HG03469 (cell line): ENCODE data around the gene PLCH1.

Experiments
- ATAC-seq: cut with Tn5 transposase; IDR thresholded peaks from one replicate; pipeline ENCODE4 v1.9.1; 2021; ENCODE audit warnings: mild to moderate bottlenecking, moderate library complexity, moderate number of reproducible peaks; ENCODE audit not compliant: unreplicated experiment

PLCH1 gene

DNA sequence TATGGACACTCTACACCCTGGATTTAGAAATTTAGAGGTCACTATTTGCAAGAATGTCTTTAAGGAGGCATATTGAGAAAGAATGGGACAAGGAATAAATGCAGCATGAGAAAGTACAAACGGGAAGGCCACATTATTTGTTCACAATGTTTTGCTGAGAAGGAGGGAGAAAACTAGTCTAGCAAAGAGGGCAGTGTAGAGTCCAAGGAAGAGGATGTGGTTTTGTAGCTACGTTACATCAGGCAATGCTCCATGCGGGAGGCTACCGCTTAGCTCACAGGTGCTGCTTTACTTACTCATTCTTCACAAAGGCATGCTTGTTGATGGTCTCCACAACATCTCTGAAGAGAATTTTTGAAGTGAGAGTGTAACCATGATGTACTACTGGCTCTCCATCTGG is 191.1 kb downstream of the PLCH1 start:
- ATAC-seq, result no peak

GRCh38 chr3:155553326-155553725 is 191.5 kb downstream of the PLCH1 start:
- no peak for ATAC-seq

GRCh38 chr3:155550391-155550790 is 194.5 kb downstream of the PLCH1 start:
- no peak for ATAC-seq

GRCh38 chr3:155549087-155549486 is 195.8 kb downstream of the PLCH1 start:
- ATAC-seq, result peak; percentile 94

DNA sequence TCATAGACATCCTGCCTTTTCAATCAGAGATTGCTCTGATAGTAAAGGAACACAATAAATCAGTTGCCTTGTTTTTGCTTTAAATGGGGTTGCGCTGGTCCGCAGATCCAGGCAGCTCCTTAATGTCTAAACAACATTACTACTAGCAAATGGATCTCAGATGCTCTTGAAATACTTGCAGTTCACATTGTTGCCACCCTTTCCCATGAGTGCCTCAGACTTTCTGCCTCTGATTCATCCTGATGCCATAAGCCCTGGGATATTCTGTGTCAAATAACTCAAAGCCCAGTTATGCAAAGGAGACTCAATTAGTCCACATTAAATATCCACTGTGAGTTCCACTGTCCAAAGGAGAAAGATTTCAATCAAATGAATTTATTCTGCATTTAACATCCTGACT is 196.7 kb downstream of the PLCH1 start:
- no peak for ATAC-seq

- no peak for ATAC-seq
These were observed 209.8 kb downstream of the PLCH1 start for GRCh38 chr3:155535098-155535497.

- no peak for ATAC-seq
These were observed 216.3 kb downstream of the PLCH1 start for GRCh38 chr3:155528579-155528978.

GRCh38 chr3:155525324-155525833 is 219.5 kb downstream of the PLCH1 start:
- no peak for ATAC-seq

DNA sequence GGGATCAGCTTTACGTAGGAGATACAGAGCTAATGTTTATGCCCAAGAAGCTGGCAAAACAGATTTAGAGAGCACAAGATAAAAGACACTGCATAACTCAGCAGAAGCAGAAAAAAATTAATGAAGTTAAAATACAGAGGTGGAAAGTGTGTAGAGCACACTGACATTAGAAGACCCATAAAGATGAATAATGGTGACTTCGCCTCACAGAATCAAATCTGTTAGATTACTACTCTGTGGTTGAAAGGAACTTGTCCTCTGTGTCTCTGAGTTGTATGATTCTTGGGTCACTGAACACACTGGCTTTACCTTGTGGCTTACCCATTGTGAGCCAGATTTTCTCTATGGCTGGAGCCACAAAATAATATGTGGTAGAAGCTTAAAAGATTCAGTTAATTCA is 224.4 kb downstream of the PLCH1 start:
- no peak for ATAC-seq

- ATAC-seq, result no peak
These were observed 225.8 kb downstream of the PLCH1 start for GRCh38 chr3:155519078-155519477.

DNA sequence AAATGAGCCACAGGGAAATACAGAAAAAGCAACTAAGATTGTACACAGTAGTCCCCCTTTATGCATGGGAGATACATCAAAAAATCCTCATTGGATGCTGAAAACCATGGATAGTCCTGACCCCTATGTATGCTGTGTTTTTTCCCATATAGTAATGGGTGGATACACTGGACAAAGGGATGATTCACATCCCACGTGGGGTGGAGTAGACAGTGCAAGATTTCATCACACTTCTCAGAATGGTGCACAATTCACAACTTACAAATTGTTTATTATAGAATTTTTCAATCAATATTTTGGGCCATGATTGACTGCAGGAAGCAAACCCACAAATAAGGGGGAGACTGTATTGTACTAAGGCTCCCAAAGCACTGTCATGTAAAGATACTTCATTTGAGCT is 227.0 kb downstream of the PLCH1 start:
- ATAC-seq, result no peak

DNA sequence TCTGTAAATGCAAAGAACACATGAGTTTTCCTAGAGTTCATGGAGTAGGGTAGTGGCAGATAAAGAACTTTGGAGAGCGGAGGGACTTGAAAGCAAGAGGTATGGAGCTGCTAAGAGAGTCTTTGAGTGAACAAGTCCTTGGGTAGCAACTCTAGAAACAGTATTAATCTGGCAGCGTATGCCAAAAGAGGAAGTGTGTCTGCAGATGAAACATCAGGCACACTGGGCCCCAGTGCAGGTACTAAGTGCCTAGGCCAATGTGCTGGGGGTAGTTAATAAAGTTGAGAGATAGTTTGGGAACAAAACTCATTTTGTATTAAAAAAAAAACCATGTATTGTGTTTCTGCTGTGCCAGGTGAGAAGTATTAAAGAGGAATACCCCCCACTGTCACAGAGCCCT is 228.4 kb downstream of the PLCH1 start:
- ATAC-seq, result no peak

GRCh38 chr3:155512867-155513261 is 232.0 kb downstream of the PLCH1 start:
- ATAC-seq, result no peak

DNA sequence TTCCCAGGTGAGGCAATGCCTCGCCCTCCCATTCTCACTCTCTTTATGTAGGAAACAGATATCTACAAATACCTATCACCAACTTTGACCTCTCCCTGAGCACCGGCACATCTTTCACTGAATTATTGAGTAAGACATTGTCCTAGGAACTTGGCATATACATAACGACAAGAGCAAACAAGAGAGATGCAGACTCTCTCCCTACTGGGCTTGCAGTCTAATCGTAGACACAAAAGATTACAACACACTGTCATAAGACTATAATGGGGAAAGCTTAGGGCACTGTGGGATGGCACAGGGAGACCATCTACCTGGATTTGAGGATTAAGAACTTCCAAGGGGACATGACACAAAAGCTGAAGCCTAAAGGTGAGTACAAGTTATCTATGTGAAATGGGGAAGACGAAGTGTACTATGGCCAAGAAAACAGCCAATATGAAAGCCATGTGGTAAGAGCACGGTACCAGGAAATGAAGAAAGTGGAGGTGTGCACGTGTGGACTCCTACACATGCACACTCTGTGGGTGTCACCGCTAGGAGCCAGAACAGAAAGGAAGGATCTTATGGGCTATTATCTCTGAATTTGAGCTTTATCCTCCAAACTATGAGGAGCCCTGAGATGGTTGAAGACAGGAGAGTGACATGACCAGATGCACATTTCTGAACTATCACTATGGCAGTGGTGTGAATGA is 232.6 kb downstream of the PLCH1 start:
- ATAC-seq, result no peak

DNA sequence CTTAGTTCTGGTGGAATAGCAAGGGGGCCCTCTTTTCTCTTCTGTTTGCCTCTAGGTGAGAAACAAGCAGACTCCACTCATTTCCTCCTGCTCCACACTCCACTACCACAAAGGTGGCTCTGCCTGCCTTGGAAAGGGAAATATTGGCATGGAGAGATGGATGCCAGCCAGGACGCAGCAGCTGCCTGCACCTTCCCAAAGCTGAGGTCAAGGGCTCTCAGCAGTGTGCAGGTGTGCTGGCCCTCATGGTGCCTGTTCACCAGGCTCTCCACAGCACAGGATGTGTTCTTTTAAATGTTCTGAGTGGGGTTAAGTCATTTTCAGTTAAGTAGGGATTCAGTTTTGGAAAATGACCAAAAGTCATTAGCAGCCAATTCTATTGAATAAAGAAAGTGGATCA is 240.2 kb downstream of the PLCH1 start:
- ATAC-seq, result no peak

GRCh38 chr3:155502630-155503029 is 242.2 kb downstream of the PLCH1 start:
- ATAC-seq, result no peak

DNA sequence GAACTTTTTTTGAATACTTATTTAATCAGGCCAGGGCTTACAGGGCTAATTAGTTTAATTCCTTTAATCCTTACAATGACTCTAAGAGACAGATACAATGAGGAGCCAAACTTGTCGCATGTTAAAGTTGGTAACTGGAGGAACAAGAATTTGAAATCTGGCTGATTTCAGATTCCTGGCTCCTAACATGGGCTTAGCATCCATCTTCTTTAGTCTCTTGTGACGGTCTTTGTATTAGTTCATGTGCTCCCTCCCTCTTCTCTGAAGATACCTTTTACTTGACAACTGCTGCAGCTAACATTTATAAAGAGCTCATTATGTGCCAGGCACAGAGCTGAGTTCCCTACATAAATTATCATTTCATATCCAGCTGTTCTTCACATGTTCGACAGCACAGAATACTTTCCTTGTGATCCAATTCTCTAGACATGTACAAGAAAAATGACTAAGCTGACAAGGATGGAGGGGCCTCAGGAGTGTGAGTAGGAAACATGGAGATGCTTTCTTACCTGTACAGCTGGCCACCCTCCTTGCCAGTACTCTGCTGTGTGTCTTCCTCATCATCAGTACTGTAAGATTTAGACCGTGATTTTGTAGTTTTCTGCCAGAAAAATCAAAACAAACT is 244.6 kb downstream of the PLCH1 start:
- ATAC-seq, result no peak

DNA sequence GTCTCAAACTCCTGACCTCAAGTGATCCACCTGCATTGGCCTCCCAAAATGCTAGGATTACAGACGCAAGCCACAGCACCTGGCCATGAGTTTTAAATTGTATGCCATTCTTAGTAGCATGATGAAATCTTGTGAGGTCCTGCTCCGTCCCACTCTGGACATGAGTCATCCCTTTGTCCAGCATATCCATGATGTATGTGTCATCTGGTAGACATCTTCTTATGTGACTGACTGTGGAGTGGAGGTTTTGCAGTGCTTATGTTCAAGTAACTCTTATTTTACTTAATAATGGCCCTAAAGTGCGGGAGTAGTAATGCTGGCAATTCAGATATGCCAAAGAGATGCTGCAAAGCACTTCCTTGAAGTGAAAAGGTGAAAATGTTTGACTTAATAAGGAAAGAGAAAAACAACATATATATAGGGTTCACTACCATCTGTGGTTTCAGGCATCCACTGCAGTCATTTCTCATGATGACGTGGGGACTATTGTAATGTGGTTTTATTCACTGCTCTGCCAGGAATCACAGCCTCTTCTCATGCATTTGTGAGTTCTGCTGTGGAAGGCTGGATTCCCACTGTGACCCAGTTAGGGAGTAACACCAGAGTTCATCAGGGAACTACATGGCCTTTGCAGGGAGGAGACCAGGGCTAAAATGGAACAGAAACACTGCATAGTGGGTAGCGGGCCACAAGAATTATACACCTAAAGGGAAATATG is 246.8 kb downstream of the PLCH1 start:
- no peak for ATAC-seq

DNA sequence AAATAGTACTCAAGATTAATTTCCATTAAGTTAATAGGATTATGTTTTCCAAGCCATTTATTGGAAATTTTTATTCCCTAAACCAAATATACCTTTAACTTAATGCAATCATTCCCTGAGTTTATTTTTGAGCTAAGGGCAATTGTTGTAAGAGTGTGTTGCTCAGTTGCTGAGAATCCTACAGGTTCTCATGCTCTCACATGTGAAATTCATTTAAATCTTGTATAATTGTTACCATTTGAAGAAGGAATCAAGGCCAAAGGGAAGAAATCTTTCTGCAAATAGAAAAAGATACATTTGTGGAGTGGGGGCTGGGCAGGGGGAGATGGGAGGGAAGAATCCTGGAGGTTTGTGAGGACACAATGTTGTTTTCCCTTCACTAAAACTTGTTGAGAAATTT is 248.7 kb downstream of the PLCH1 start:
- no peak for ATAC-seq

DNA sequence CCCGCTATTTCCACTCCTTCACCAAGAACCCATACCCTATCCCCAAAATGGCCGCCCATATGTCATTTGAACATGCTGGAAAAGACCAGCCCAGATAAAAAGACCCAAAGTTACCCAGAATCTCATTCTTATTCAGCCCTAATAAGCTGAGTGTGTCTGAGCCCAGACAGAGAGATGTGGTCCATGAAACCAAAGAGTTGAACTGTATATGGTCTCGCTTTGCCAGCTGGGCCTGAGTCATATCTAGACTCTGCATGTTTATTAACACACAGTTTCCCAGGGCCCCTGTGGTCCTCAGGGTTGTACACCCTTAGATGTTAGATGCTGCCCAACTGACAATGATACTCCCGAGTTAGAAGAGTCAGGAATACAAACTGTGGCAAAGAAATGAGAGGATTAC is 249.5 kb downstream of the PLCH1 start:
- peak; percentile 81 for ATAC-seq

DNA sequence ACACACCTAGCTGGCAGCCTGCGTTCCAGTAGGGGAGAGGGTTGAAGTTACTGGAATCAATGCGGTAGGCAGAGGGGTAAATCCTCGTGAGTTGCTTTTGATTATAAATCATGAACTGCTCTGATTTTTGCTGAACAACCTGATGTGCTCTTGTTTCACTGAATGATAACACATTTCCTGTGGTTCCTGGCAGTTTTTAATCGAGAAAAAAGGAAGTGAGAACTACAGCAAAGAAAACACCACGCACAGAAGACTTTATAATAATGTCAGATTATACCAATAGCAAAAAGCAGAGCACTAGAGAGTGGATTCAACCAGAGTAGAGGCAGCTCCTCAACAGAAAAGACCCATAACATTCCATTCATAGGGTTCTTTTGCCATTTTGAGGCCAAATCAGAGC is 250.5 kb downstream of the PLCH1 start:
- peak; percentile 45 for ATAC-seq

GRCh38 chr3:155492841-155493240 is 252.0 kb downstream of the PLCH1 start:
- ATAC-seq, result no peak
